Measurements from ENCODE around the gene CPT2. TPM values are rescaled to one million over a fixed set of nuclear protein-coding genes. Genes with fewer than 3 reads are reported as not detected.

Gene CPT2
- total RNA-seq, 6 donors from 2014 or later, result 16.8 to 39.2 (median 27.6) TPM

DNA sequence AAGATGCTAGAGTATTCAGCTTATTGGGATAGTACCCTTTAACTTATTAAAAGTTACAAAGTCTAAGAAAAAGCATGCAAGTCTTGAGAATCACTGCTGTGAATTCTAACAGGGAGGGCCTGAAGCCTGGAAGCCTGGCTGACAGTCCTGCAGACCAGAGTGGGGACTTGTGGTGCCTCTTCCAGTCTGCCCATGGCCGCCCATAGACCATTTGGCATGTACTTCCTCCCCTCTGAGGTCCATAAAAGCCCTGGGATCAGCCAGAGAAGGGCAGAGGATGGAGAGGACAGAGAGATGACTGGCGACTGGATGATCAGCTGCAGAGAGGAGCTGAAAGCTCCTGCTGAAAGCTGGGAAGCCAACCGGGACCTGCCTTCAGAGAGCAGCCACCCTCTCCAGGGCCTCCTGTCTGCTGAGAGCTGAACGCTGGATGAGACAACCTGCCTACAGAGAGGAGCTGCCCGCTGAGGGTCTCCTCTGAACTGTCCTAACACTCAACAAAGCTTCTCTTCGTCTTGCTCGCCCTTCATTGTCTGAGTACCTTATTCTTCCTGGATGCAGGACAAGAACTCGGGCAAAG is 41.7 kb upstream of the CPT2 start:
- H3K36me3 ChIP-seq, result no peaks in the 10 kb centered on the region
- WGBS, 2 donors, result 78 to 84% methylated on average over 8 of the region's 8 CpGs
- H3K4me3 ChIP-seq, result no peak overlapping the region
- no peaks in the 10 kb centered on the region for H3K9me3 ChIP-seq
- TF ChIP-seq, protein P1, sequence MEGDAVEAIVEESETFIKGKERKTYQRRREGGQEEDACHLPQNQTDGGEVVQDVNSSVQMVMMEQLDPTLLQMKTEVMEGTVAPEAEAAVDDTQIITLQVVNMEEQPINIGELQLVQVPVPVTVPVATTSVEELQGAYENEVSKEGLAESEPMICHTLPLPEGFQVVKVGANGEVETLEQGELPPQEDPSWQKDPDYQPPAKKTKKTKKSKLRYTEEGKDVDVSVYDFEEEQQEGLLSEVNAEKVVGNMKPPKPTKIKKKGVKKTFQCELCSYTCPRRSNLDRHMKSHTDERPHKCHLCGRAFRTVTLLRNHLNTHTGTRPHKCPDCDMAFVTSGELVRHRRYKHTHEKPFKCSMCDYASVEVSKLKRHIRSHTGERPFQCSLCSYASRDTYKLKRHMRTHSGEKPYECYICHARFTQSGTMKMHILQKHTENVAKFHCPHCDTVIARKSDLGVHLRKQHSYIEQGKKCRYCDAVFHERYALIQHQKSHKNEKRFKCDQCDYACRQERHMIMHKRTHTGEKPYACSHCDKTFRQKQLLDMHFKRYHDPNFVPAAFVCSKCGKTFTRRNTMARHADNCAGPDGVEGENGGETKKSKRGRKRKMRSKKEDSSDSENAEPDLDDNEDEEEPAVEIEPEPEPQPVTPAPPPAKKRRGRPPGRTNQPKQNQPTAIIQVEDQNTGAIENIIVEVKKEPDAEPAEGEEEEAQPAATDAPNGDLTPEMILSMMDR (IDR thresholded peaks at IDR 0.05), result no peak
- TF ChIP-seq EP300 (IDR thresholded peaks at IDR 0.05), result no peak
- TF ChIP-seq POLR2AphosphoS5 (IDR thresholded peaks at IDR 0.05), result no peak
- no peak for TF ChIP-seq POLR2A (IDR thresholded peaks at IDR 0.05)
- DNase-seq (no peak), ATAC-seq (ENCODE audit: low FRiP score in 2 of 2) (no peak)
- no peaks in the 10 kb centered on the region for H3K4me1 ChIP-seq
- H3K27me3 ChIP-seq, result no peaks in the 10 kb centered on the region
- H3K27ac ChIP-seq, result no peak overlapping the region

DNA sequence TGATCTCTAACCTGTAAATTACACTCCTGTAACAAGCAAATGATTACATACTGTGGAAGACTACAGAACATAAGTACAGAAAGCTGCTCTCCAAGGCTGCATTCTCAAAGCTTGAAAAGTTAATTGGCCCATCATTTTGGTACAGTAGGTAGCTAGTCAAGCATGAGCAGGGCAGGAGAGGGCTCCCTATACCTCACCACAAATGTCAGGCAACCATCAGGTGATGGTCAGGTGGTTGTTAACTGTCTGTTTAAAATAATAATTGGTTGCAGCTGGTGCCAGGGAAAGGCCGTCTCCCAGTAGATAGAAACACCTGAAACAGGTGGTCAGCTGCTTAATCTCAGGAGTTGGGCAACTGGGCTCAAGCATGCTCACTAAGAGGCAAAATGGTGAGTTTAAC is 41.1 kb upstream of the CPT2 start:
- DNase-seq, result no peak
- 56 to 78% methylated on average over 1 of the region's 1 CpG for WGBS, 2 donors
- no peak for ATAC-seq (ENCODE audit: low FRiP score in 2 of 2)
- Histone ChIP-seq H3K4me3 (no peak overlapping the region), H3K36me3 (no peaks in the 10 kb centered on the region), H3K27ac (no peak overlapping the region), H3K9me3 (no peaks in the 10 kb centered on the region), H3K4me1 (no peaks in the 10 kb centered on the region), H3K27me3 (no peaks in the 10 kb centered on the region)
- TF ChIP-seq POLR2AphosphoS5 (IDR thresholded peaks at IDR 0.05) (no peak), POLR2A (IDR thresholded peaks at IDR 0.05) (no peak), EP300 (IDR thresholded peaks at IDR 0.05) (no peak)
- TF ChIP-seq, protein P1 (IDR thresholded peaks at IDR 0.05), result no peak

DNA sequence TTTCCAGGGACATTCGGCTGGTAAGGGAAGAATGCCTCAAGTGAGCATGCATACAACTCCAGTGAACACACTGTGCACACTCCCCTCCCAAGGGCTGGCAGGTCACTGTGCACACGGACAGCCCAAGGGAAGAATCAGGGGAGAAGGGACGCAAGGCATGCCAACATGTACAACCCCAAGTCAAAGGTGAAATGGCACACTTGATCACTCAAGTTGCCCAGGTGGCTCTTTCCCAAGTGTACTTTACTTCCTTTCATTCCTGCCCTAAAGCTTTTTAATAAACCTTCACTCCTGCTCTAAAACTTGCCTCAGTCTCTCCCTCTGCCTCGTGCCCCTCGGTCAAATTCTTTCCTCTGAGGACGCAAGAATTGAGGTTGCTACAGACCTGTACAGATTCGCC is 40.7 kb upstream of the CPT2 start:
- no peak for TF ChIP-seq EP300 (IDR thresholded peaks at IDR 0.05)
- TF ChIP-seq, protein P1 (IDR thresholded peaks at IDR 0.05), result no peak
- no peak for TF ChIP-seq POLR2AphosphoS5 (IDR thresholded peaks at IDR 0.05)
- TF ChIP-seq POLR2A (IDR thresholded peaks at IDR 0.05), result no peak

DNA sequence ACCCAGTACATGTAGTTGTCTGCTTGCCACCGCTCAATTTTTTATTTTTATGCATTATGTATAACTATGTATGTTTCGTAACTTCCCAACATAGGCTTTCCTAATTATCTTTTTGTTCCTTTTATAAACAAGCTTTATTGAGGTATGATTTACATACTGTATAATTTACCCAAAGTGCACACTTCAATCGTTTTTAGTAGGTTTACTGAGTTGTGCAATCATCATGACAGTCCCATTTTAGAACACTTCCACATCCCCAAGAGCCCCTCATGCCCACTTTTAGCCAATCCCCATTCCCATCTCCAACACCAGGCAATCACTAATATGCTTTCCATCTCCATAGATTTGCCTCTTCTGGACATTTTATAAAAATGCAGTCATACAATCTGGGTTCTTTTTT is 39.8 kb upstream of the CPT2 start:
- no peak overlapping the region for H3K4me3 ChIP-seq
- no peaks in the 10 kb centered on the region for H3K36me3 ChIP-seq
- ATAC-seq (ENCODE audit: low FRiP score in 2 of 2), result no peak
- no peak overlapping the region for H3K27ac ChIP-seq
- 55 to 59% methylated on average over 3 of the region's 3 CpGs for WGBS, 2 donors
- TF ChIP-seq EP300 (IDR thresholded peaks at IDR 0.05), result no peak
- TF ChIP-seq, protein P1 (IDR thresholded peaks at IDR 0.05), result no peak
- TF ChIP-seq POLR2A (IDR thresholded peaks at IDR 0.05), result no peak
- TF ChIP-seq POLR2AphosphoS5 (IDR thresholded peaks at IDR 0.05), result no peak
- no peak for DNase-seq
- no peaks in the 10 kb centered on the region for H3K4me1 ChIP-seq
- no peaks in the 10 kb centered on the region for H3K27me3 ChIP-seq
- no peaks in the 10 kb centered on the region for H3K9me3 ChIP-seq

More for the DNA sequence above, 40.7 kb upstream of the CPT2 start:
- ATAC-seq (ENCODE audit: low FRiP score in 2 of 2) (no peak), DNase-seq (no peak)
- WGBS, 2 donors, result 89% methylated on average over 7 of the region's 7 CpGs
- no peaks in the 10 kb centered on the region for H3K27me3 ChIP-seq
- no peak overlapping the region for H3K27ac ChIP-seq
- H3K36me3 ChIP-seq, result no peaks in the 10 kb centered on the region
- H3K4me1 ChIP-seq, result no peaks in the 10 kb centered on the region
- no peak overlapping the region for H3K4me3 ChIP-seq
- H3K9me3 ChIP-seq, result no peaks in the 10 kb centered on the region

DNA sequence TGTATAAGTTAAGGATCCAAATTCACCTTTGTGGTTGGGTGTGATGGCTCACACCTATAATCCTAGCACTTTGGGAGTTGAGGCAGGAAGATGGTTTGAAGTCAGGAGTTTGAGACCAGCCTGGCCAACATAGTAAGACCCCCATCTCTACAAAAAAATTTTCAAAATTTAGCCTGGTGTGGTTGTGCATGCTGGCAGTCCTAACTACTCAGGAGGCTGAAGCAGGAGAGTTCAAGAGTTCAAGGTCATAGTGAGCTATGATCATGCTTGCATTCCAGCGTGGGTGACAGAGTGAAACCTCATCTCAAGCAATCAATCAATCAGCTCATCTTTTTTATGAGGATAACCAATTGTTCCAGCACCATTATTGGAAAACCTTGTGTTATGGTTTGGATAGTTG is 37.7 kb upstream of the CPT2 start:
- Histone ChIP-seq H3K36me3 (no peaks in the 10 kb centered on the region), H3K27me3 (no peaks in the 10 kb centered on the region), H3K9me3 (no peaks in the 10 kb centered on the region), H3K4me3 (no peak overlapping the region), H3K27ac (no peak overlapping the region), H3K4me1 (no peaks in the 10 kb centered on the region)
- TF ChIP-seq EP300 (IDR thresholded peaks at IDR 0.05) (no peak), POLR2A (IDR thresholded peaks at IDR 0.05) (no peak), POLR2AphosphoS5 (IDR thresholded peaks at IDR 0.05) (no peak)
- TF ChIP-seq, protein P1 (IDR thresholded peaks at IDR 0.05), result no peak
- WGBS, 2 donors, result 73 to 100% methylated on average over 1 of the region's 1 CpG
- DNase-seq (no peak), ATAC-seq (ENCODE audit: low FRiP score in 2 of 2) (no peak)
